Natural killer cell treated with Interleukin-12 subunit alpha and Interleukin-12 subunit beta and Interleukin-15 and Interleukin-18, amount 100 ng/mL, for 72 hours (primary cell): ENCODE data around the gene METTL18. TPM values are rescaled to one million over a fixed set of nuclear protein-coding genes. Genes with fewer than 3 reads are reported as not detected.

Experiments
- ATAC-seq, 2 donors: fragments of 150-1000 bp; cut with Tn5 transposase in 1 of 2; sonication (Bioruptor Pico), chemical (Tn5 transposase) in 1 of 2; 2 replicates each; pipeline ENCODE4 v1.10.0; 2021
- DNase-seq: peaks from one replicate; pipeline ENCODE4 v3.0.0; 2022; ENCODE audit warnings: low spot score
- H3K27ac Mint-ChIP-seq, 2 donors: 1 replicate in 1 of 2; 2 replicates in 1 of 2; pipeline ENCODE4 v1.8.0; 2022; ENCODE audit warnings: mixed read lengths in 2 of 2, mild to moderate bottlenecking in 1 of 2, moderate library complexity in 1 of 2
- H3K27me3 Mint-ChIP-seq, 2 donors: 1 replicate in 1 of 2; 2 replicates in 1 of 2; pipeline ENCODE4 v1.8.0; 2022; ENCODE audit warnings: mixed read lengths in 2 of 2
- H3K36me3 Mint-ChIP-seq: one replicate; pipeline ENCODE4 v1.8.0; 2022; ENCODE audit warnings: mixed read lengths
- H3K4me1 Mint-ChIP-seq, 2 donors: 1 replicate in 1 of 2; 2 replicates in 1 of 2; pipeline ENCODE4 v1.8.0; 2022; ENCODE audit warnings: low read depth in 2 of 2, mixed read lengths in 2 of 2, mild to moderate bottlenecking in 1 of 2
- H3K4me3 Mint-ChIP-seq: one replicate; pipeline ENCODE4 v1.8.0; 2022; ENCODE audit warnings: mixed read lengths
- H3K9me3 Mint-ChIP-seq: 2 replicates; pipeline ENCODE4 v1.8.0; 2022; ENCODE audit warnings: mixed read lengths
- total RNA-seq, 2 donors: library from RNA; stranded (reverse); gene quantifications; one replicate each; pipeline ENCODE4 v1.2.3, GENCODE V29; 2022

The METTL18 gene
- total RNA-seq, 2 donors from 2014 or later, result 7.9 to 10.5 TPM

DNA sequence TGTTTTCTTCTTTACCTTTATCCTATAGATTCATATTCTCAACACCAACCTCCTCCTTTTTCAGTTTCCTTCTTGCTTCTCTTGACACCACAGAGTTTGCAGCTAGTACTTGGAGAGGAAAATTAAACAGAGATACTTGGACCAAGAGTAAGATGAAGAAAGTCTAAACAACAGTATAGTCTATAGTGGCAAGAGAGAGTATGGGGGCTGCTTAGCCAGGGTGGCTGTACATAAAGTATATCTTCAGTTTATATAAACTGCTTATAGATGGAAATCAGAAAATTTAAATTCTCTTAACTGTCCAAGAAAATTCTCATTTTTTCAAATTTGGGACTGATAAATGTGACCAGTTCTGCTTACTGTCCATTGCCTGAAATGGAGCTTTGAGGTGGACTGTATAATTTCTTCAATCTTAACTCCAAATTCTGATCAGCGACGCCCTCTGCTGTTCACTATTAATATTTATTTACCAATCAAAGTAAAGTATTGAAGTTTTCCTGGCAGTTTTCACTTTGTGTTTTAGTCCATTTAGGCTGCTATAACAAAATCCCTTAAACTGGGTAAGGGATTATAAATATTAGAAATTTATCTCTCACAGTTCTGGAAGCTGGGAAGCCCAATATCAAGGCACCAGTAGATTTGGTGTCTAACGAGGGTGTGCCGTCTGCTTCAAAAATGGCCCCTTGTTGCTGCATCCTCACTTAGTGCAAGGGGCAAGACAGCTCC lies 14.8 kb upstream of the METTL18 start:
- Mint-ChIP-seq H3K27ac (no peak overlapping the region), H3K27me3 (no peaks in the 10 kb centered on the region)
- ATAC-seq, result no peak

DNA sequence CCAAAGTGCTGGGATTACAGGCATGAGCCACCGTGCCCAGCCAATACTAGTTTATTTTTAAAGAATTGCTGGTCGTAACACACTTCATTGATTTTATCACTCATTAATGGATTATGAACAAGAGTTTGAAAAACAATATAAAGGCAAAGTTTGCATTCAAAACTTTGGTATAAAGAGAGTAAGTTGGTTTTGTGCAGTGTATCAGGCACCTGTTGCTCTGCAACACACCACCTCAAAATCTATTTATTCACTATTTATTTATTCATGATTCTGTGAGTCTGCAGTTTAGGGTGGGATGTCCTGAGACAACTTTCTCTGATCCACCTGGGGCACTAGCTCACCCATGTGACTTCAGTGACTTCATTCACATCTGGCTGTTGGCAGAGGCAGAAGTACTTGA lies 10.2 kb upstream of the METTL18 start:
- H3K4me3 Mint-ChIP-seq, result no peak overlapping the region
- H3K36me3 Mint-ChIP-seq, result peaks cover 4% of the 10 kb centered on the region
- H3K27ac Mint-ChIP-seq, result no peak overlapping the region
- no peaks in the 10 kb centered on the region for H3K27me3 Mint-ChIP-seq
- no peak for DNase-seq
- no peak for ATAC-seq
- H3K9me3 Mint-ChIP-seq, result no peaks in the 10 kb centered on the region
- peaks cover 0 to 4% of the 10 kb centered on the region in 2 donors for H3K4me1 Mint-ChIP-seq

More for the DNA sequence above, 14.8 kb upstream of the METTL18 start:
- Mint-ChIP-seq H3K4me3 (no peak overlapping the region), H3K9me3 (no peaks in the 10 kb centered on the region), H3K4me1 (peaks cover 3 to 8% of the 10 kb centered on the region in 2 donors), H3K36me3 (peaks cover 4% of the 10 kb centered on the region)
- no peak for DNase-seq

DNA sequence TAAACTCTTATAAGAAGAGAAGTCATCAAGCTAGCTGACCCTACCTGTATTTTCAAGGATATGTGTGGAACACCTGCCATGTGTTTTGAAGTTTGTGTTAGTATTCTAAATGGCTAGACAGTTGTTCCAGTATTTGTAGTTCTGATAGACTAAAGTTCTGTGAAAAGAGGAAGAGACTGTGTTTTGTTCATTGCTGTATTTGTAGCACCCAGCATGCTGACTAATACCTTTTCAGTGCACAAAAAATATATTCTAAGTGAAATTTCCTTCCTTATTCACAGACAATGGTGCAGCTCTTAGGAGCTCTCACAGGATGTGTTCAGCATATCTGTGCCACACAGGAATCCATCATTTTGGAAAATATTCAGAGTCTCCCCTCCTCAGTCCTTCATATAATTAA lies 8.2 kb upstream of the METTL18 start:
- Mint-ChIP-seq H3K27ac (no peak overlapping the region), H3K9me3 (no peaks in the 10 kb centered on the region), H3K36me3 (peaks cover 4% of the 10 kb centered on the region), H3K4me1 (no peaks in the 10 kb centered on the region), H3K27me3 (no peaks in the 10 kb centered on the region), H3K4me3 (no peak overlapping the region)
- no peak for DNase-seq
- no peak for ATAC-seq

DNA sequence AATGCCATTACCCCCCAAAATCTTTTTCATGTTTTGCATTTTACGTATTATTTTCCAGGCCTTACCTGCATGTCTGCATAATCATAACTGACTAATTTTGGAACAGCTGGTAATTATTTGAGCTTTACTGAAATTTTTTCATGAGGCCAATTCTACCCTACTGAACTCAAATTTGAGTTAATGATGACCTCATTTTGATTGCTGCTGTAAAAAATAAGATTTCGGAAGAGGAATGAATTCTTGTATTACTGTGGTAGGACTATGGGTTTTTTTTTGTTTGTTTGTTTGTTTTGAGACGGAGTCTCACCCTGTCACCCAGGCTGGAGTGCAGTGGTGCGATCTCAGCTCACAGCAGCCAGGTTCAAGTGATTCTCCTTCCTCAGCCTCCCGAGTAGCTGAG lies 2.6 kb upstream of the METTL18 start:
- Mint-ChIP-seq H3K9me3 (no peaks in the 10 kb centered on the region), H3K4me3 (no peak overlapping the region), H3K36me3 (peaks cover 16% of the 10 kb centered on the region), H3K4me1 (peaks cover 22 to 41% of the 10 kb centered on the region in 2 donors), H3K27ac (no peak overlapping the region), H3K27me3 (no peaks in the 10 kb centered on the region)
- no peak for ATAC-seq
- no peak for DNase-seq

DNA sequence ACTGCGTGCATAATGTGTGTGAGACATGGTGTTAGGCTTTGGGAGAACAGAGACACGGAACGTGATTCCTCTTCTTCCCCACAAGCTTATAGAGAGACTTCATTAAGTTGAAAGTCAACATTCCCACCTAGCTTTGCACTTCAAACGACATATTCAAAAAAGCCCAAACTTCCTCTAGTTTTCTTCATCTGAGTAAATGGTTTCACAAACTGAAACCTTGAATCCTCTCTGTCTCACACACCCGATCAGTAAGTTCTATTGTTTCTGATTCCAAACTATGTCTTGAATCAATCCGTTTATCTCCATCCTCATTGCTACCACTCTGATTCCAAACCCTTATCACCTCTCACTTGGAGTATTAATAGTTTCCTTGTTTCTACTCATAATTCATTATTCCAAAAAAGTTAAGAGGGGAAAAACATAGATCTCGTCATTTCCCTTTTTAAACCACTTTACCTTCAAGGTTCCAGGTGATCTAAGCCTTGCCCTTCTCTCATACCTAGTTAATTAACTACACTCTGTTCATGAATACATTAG lies 1.6 kb upstream of the METTL18 start:
- Mint-ChIP-seq H3K4me1 (peaks cover 26 to 49% of the 10 kb centered on the region in 2 donors), H3K36me3 (peaks cover 20% of the 10 kb centered on the region), H3K27ac (peak overlapping the region; percentile 24 to 90), H3K9me3 (no peaks in the 10 kb centered on the region), H3K27me3 (no peaks in the 10 kb centered on the region), H3K4me3 (peak overlapping the region; percentile 96)
- ATAC-seq, result no peak
- DNase-seq, result no peak

DNA sequence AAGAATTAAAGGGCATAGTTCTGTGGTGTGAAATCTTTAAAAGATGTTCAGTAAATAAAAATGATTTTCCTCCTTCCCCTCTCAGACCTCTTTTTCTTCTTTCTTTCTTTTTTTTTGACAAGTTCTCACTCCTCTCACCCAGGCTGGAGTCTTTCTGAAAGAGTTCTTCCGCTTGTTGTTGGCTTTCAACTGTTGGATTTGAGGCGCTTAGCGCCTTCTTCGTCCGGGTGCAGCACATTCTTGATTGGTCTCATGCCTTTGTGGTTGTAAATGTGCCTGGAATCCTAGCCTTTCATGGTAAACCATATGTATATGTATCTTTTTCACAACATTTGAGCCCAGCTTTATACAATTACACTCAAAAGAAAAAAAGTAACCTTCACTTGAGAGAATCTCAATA lies 980 bp upstream of the METTL18 start:
- no peaks in the 10 kb centered on the region for H3K27me3 Mint-ChIP-seq
- H3K9me3 Mint-ChIP-seq, result no peaks in the 10 kb centered on the region
- peaks cover 20% of the 10 kb centered on the region for H3K36me3 Mint-ChIP-seq
- peak overlapping the region; percentile 90 to 100 for H3K27ac Mint-ChIP-seq
- H3K4me1 Mint-ChIP-seq, result peaks cover 26 to 49% of the 10 kb centered on the region in 2 donors
- DNase-seq (no peak), ATAC-seq (no peak)
- H3K4me3 Mint-ChIP-seq, result peak overlapping the region; percentile 96

DNA sequence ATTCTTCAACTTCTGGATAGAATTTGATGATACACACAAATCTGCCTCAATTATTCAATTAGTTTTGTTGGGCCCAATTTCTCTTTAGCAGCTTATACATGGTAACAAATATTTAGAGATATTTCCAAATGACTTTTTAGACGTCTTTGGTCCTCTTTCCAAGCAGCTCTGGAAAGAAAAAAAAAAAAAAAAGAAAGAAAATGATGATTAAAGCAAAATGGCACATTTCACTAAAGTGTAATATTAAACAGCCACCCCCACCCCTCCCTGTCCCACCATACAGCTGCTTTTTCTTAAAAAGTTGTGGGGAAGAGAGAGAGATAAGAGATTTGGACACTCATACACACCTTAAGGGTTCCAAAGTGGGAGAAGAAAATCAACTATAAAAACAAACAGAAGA lies 977 bp downstream of the METTL18 start:
- DNase-seq, result no peak
- Mint-ChIP-seq H3K27me3 (peaks cover 0 to 3% of the 10 kb centered on the region in 2 donors), H3K9me3 (no peaks in the 10 kb centered on the region), H3K27ac (peak overlapping the region; percentile 90 to 100), H3K4me3 (peak overlapping the region; percentile 96), H3K36me3 (peaks cover 20% of the 10 kb centered on the region), H3K4me1 (peaks cover 26 to 49% of the 10 kb centered on the region in 2 donors)
- no peak for ATAC-seq

DNA sequence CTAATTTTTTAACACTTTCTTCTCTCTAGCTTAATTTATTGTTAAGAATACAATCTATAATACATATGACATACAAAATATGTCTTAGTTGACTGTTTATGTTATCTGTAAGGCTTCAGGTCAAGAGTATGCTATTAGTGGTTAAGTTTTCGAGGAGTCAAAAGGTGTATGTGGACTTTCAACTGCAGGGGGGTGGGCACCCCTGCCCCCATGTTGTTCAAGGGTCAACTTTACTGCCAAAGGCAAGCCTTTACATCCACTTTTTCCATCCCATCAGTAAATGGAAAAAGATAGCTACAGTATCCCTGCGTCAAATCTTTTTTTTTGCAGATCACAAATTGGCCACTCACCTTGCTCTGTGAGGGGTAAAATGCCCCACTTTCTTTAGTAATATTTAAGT lies 6.3 kb downstream of the METTL18 start:
- H3K27me3 Mint-ChIP-seq, result peaks cover 14 to 23% of the 10 kb centered on the region in 2 donors
- peaks cover 9 to 19% of the 10 kb centered on the region in 2 donors for H3K4me1 Mint-ChIP-seq
- no peak overlapping the region for H3K4me3 Mint-ChIP-seq
- H3K36me3 Mint-ChIP-seq, result peaks cover 14% of the 10 kb centered on the region
- no peak overlapping the region for H3K27ac Mint-ChIP-seq
- ATAC-seq, result no peak
- H3K9me3 Mint-ChIP-seq, result no peaks in the 10 kb centered on the region
- no peak for DNase-seq

DNA sequence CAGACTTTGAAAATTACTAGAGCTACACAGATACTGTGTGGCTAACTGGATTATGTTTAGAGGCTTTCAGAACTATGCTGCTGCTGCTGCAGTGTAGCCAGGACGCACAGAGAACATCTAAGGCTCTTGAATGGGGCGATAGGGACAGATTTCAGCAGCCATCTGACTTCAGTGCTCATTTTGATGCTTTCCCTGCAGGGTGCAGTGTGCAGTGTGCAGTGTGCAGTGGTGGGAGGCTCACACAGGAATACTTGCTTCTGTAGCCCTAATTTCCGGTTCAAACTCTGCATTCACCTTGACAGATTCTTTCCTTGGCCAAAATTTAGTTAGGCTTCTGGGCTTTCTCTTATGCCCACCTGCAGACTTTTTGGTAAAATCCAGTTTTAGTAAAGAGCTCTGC lies 7.7 kb downstream of the METTL18 start:
- DNase-seq, result no peak
- H3K4me1 Mint-ChIP-seq, result peaks cover 1 to 5% of the 10 kb centered on the region in 2 donors
- H3K27ac Mint-ChIP-seq, result no peak overlapping the region
- H3K27me3 Mint-ChIP-seq, result peaks cover 20 to 37% of the 10 kb centered on the region in 2 donors
- no peaks in the 10 kb centered on the region for H3K9me3 Mint-ChIP-seq
- H3K4me3 Mint-ChIP-seq, result no peak overlapping the region
- peaks cover 2% of the 10 kb centered on the region for H3K36me3 Mint-ChIP-seq
- ATAC-seq, result no peak

DNA sequence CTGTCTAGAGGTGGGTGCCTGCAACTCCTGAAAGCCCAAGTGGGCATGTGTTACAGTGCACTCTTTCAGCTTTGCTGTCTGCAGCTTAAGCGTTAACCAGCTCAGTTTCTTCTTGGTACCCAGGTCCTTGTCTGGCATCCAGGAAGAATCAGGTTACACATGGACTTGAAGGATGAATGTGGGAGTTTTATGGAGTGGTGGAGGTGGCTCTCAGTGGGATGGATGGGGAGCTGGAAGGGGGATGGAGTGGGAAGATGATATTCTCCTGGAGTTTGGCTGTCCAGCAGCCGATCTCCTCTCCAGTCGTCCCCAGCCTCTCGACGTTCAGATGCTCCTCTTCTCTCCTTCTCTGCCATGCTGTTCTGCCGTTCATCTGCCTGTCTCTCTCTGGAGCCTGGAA lies 9.4 kb downstream of the METTL18 start:
- Mint-ChIP-seq H3K36me3 (no peaks in the 10 kb centered on the region), H3K4me1 (no peaks in the 10 kb centered on the region), H3K27ac (no peak overlapping the region), H3K9me3 (no peaks in the 10 kb centered on the region), H3K4me3 (no peak overlapping the region), H3K27me3 (peaks cover 20 to 38% of the 10 kb centered on the region in 2 donors)
- ATAC-seq (no peak), DNase-seq (no peak)

DNA sequence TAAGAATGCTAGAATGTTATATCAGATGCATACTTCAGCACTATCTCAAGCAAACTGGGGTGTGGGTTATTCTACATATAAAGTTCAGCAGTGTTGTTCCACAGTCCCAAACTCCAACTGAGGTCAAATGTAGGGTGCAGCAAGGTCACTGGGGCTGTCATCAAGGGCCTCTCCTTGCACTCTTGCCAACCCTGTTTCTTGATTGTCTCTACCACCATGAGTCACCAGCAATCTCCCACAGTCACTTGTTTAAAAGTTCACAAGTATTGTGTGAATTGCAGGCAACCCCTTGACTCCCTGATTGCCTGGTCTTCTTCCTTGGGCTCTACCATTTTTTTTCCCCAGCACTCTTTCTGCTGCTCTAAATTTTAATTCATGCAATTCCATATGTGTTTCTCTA lies 10.6 kb downstream of the METTL18 start:
- Mint-ChIP-seq H3K9me3 (no peaks in the 10 kb centered on the region), H3K4me3 (no peak overlapping the region), H3K27me3 (peaks cover 19 to 42% of the 10 kb centered on the region in 2 donors), H3K4me1 (no peaks in the 10 kb centered on the region), H3K36me3 (no peaks in the 10 kb centered on the region), H3K27ac (no peak overlapping the region)
- DNase-seq (no peak), ATAC-seq (no peak)

DNA sequence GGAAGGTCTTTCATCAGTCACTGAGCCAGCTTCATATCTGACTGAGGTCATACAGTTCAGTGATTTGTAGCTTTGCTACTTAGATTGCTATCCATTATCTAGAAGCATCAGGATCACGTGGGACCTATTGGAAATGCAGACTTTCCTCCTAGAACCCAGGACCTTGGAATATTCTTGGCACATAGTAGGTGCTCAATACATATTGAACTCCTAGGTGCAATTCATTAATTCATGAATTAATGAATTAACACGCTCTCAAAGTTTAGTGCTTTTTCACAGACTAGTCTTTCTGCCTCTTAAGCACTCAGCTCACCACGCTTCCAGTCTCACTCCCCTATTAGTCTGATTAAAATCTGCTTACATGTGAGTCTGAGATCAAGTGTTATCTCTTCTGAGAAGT lies 12.1 kb downstream of the METTL18 start:
- H3K27me3 Mint-ChIP-seq, result peaks cover 20 to 38% of the 10 kb centered on the region in 2 donors
- no peaks in the 10 kb centered on the region for H3K9me3 Mint-ChIP-seq
- H3K4me1 Mint-ChIP-seq, result no peaks in the 10 kb centered on the region
- H3K36me3 Mint-ChIP-seq, result no peaks in the 10 kb centered on the region
- ATAC-seq (no peak), DNase-seq (no peak)
- no peak overlapping the region for H3K4me3 Mint-ChIP-seq
- no peak overlapping the region for H3K27ac Mint-ChIP-seq

DNA sequence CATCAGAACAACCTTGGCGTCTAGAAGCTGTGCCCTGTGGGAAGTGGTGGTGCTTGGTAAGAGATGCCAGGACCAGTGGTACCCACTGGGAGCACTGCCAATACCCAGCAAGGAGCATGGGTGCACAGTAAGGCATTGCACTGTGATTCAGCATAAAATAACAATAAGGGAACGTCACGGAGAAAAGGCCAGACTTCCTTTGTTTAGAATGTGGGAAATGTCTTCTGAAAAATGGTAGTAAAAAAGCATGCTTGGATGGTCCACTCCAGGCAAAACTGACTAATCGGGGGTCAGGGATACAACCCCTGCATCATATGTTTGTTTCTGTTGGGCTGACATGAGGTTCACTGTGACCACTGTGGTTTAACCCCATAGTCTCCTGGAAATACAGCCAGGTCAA lies 14.7 kb downstream of the METTL18 start:
- Mint-ChIP-seq H3K4me1 (no peaks in the 10 kb centered on the region), H3K36me3 (no peaks in the 10 kb centered on the region), H3K27me3 (peaks cover 17 to 31% of the 10 kb centered on the region in 2 donors), H3K9me3 (no peaks in the 10 kb centered on the region), H3K4me3 (no peak overlapping the region), H3K27ac (no peak overlapping the region)
- DNase-seq (no peak), ATAC-seq (no peak)

DNA sequence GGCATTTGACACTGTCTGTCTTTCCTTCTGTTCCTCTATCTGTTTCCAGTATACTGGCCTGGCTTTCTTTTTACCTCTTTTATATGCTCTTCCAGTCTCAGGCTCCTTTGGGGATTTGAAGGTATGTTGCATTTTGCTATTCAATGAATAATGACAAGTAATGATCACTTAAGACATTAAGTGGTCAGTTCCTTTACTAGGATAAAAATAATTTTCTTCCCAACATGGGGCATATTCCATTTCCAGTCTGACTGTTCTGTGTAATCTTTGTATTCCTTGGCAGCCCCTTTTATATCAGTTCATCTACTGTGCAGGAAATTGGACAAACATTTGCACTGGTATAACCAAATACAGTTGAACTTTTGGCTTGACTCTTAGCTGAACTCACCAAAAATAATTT lies 15.6 kb downstream of the METTL18 start:
- no peaks in the 10 kb centered on the region for H3K4me1 Mint-ChIP-seq
- no peak for DNase-seq

More for the DNA sequence above, 15.6 kb downstream of the METTL18 start:
- Mint-ChIP-seq H3K27me3 (peaks cover 9 to 25% of the 10 kb centered on the region in 2 donors), H3K4me3 (no peak overlapping the region), H3K27ac (no peak overlapping the region), H3K9me3 (no peaks in the 10 kb centered on the region), H3K36me3 (no peaks in the 10 kb centered on the region)
- no peak for ATAC-seq
